Neural progenitor cell (in vitro differentiated cells): ENCODE results near the gene TENT4A. TPM values are rescaled to one million over a fixed set of nuclear protein-coding genes. Genes with fewer than 3 reads are reported as not detected.

Source experiments
- DNase-seq: peaks from one replicate; pipeline ENCODE4 v3.0.0-alpha.2; 2016; ENCODE audit warnings: low spot score
- H2AFZ ChIP-seq: fragments of 200-600 bp; sonication (generic); replicated peaks from 2 replicates; pipeline ENCODE4 v1.6.1; 2016; ENCODE audit warnings: antibody characterized with exemption
- H3F3A ChIP-seq: fragments of 200-600 bp; sonication (generic); 2 replicates; pipeline ENCODE4 v1.6.1; 2016; ENCODE audit warnings: antibody characterized with exemption, low read depth
- H3K27ac ChIP-seq: fragments of 200-600 bp; sonication (generic); 2 replicates; pipeline ENCODE4 v1.5.1; 2016; ENCODE audit warnings: mild to moderate bottlenecking
- H3K27me3 ChIP-seq: fragments of 200-600 bp; sonication (generic); 2 replicates; pipeline ENCODE4 v1.6.1; 2016; ENCODE audit warnings: mild to moderate bottlenecking, moderate library complexity
- H3K36me3 ChIP-seq: fragments of 200-600 bp; sonication (generic); 2 replicates; pipeline ENCODE4 v1.5.1; 2016
- H3K4me1 ChIP-seq: fragments of 200-600 bp; sonication (generic); 2 replicates; pipeline ENCODE4 v1.6.1; 2016; ENCODE audit warnings: mixed run types
- H3K4me2 ChIP-seq: fragments of 200-600 bp; sonication (generic); 2 replicates; pipeline ENCODE4 v1.6.1; 2016
- H3K4me3 ChIP-seq: fragments of 200-600 bp; sonication (generic); 2 replicates; pipeline ENCODE4 v1.5.1; 2016
- H3K79me2 ChIP-seq: fragments of 200-600 bp; sonication (generic); 2 replicates; pipeline ENCODE4 v1.6.1; 2016; ENCODE audit warnings: low read depth
- H3K9ac ChIP-seq: fragments of 200-600 bp; sonication (generic); 2 replicates; pipeline ENCODE4 v1.6.1; 2016
- H3K9me3 ChIP-seq: fragments of 200-600 bp; sonication (generic); 2 replicates; pipeline ENCODE4 v1.5.1; 2016; ENCODE audit warnings: low read depth
- H4K20me1 ChIP-seq: fragments of 200-600 bp; sonication (generic); 2 replicates; pipeline ENCODE4 v1.6.1; 2016; ENCODE audit warnings: low read depth
- H3K27ac Mint-ChIP-seq: 3 replicates; pipeline ENCODE4 v1.8.0; 2021; ENCODE audit warnings: mixed read lengths
- H3K27me3 Mint-ChIP-seq: 2 replicates; pipeline ENCODE4 v1.8.0; 2022; ENCODE audit warnings: low read depth, mild to moderate bottlenecking, inconsistent platforms, moderate library complexity, mixed read lengths; ENCODE audit not compliant: insufficient read depth
- H3K36me3 Mint-ChIP-seq: 3 replicates; pipeline ENCODE4 v1.8.0; 2021; ENCODE audit warnings: mixed read lengths
- H3K4me1 Mint-ChIP-seq: 3 replicates; pipeline ENCODE4 v1.8.0; 2021; ENCODE audit warnings: mixed read lengths
- H3K4me3 Mint-ChIP-seq: 3 replicates; pipeline ENCODE4 v1.8.0; 2021; ENCODE audit warnings: mild to moderate bottlenecking, moderate library complexity, mixed read lengths
- H3K9me3 Mint-ChIP-seq: 3 replicates; pipeline ENCODE4 v1.8.0; 2020; ENCODE audit warnings: mixed read lengths
- CTCF ChIP-seq: fragments of 200-600 bp; sonication (generic); IDR thresholded peaks from 2 replicates; pipeline ENCODE4 v1.5.1; 2017; ENCODE audit warnings: antibody characterized with exemption, mild to moderate bottlenecking
- EZH2 ChIP-seq: fragments of 200-600 bp; sonication (generic); IDR thresholded peaks from 2 replicates; pipeline ENCODE4 v1.6.1; 2017; ENCODE audit warnings: antibody characterized with exemption, mild to moderate bottlenecking, moderate library complexity
- EZH2phosphoT487 ChIP-seq: fragments of 200-600 bp; sonication (generic); IDR thresholded peaks from 2 replicates; pipeline ENCODE4 v1.6.1; 2017; ENCODE audit warnings: antibody characterized with exemption
- total RNA-seq: library from RNA; depleted of rRNA; stranded (reverse); fragments of >200 nt; gene quantifications from 2 replicates; pipeline ENCODE4 v1.2.3, GENCODE V29; 2015; ENCODE audit warnings: low replicate concordance

TENT4A gene
- total RNA-seq, 1 donor from 2014 or later = 20.9 TPM

GRCh38 chr5:6673031-6673430 lies 40.2 kb upstream of the TENT4A start:
- H3K27ac Mint-ChIP-seq = no peak overlapping the region
- Histone ChIP-seq H3K79me2 (no peaks in the 10 kb centered on the region), H3K4me2 (no peak overlapping the region), H3F3A (no peaks in the 10 kb centered on the region), H3K4me1 (no peaks in the 10 kb centered on the region), H3K27ac (no peak overlapping the region), H3K9me3 (no peaks in the 10 kb centered on the region), H4K20me1 (no peaks in the 10 kb centered on the region), H3K27me3 (no peaks in the 10 kb centered on the region), H3K9ac (no peak overlapping the region), H3K36me3 (no peaks in the 10 kb centered on the region), H2AFZ (no peak overlapping the region), H3K4me3 (no peak overlapping the region)
- DNase-seq = no peak
- peaks cover 30% of the 10 kb centered on the region for H3K36me3 Mint-ChIP-seq
- no peak overlapping the region for H3K4me3 Mint-ChIP-seq
- TF ChIP-seq CTCF (no peak), EZH2phosphoT487 (no peak), EZH2 (no peak)
- H3K9me3 Mint-ChIP-seq = peaks cover 12% of the 10 kb centered on the region
- H3K4me1 Mint-ChIP-seq = peaks cover 15% of the 10 kb centered on the region
- H3K27me3 Mint-ChIP-seq = no peaks in the 10 kb centered on the region

DNA sequence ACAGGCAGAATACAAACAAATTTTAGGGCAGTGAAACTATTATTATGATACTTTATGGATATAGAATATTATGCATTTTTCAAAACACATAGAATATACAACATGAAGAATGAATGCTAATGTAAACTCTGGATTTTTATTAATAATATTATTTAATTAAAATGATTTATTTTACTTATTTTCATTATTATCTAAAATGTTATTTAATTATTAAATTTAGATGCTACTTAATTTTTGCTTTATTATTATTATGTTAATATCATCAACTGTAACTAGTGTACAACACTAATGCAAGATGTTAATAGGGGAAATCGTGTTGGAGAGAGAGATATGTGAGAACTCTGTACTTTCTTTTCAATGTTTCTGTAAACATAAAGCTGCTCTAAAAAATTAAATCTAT lies 39.3 kb upstream of the TENT4A start:
- TF ChIP-seq EZH2phosphoT487 = no peak
- TF ChIP-seq CTCF = no peak
- no peak for TF ChIP-seq EZH2
- H3K4me3 ChIP-seq = no peak overlapping the region

GRCh38 chr5:6674421-6674820 lies 38.8 kb upstream of the TENT4A start:
- H3K79me2 ChIP-seq = no peaks in the 10 kb centered on the region
- no peaks in the 10 kb centered on the region for H3K9me3 ChIP-seq
- H3K36me3 ChIP-seq = no peaks in the 10 kb centered on the region
- no peaks in the 10 kb centered on the region for H3K27me3 Mint-ChIP-seq
- peaks cover 12% of the 10 kb centered on the region for H3K9me3 Mint-ChIP-seq
- no peak overlapping the region for H3K9ac ChIP-seq
- no peak overlapping the region for H2AFZ ChIP-seq
- no peaks in the 10 kb centered on the region for H3K4me1 ChIP-seq
- no peak overlapping the region for H3K4me3 Mint-ChIP-seq
- no peak overlapping the region for H3K27ac Mint-ChIP-seq
- H3K27ac ChIP-seq = no peak overlapping the region
- TF ChIP-seq EZH2 (no peak), CTCF (no peak), EZH2phosphoT487 (no peak)
- H3K4me2 ChIP-seq = no peak overlapping the region
- no peaks in the 10 kb centered on the region for H4K20me1 ChIP-seq
- DNase-seq = no peak
- H3K27me3 ChIP-seq = no peaks in the 10 kb centered on the region
- peaks cover 30% of the 10 kb centered on the region for H3K36me3 Mint-ChIP-seq
- no peaks in the 10 kb centered on the region for H3F3A ChIP-seq
- H3K4me1 Mint-ChIP-seq = peaks cover 10% of the 10 kb centered on the region
- no peak overlapping the region for H3K4me3 ChIP-seq

More for the DNA sequence above, 39.3 kb upstream of the TENT4A start:
- Mint-ChIP-seq H3K9me3 (peaks cover 12% of the 10 kb centered on the region), H3K27ac (no peak overlapping the region), H3K27me3 (no peaks in the 10 kb centered on the region), H3K4me3 (no peak overlapping the region), H3K4me1 (peaks cover 11% of the 10 kb centered on the region), H3K36me3 (peaks cover 30% of the 10 kb centered on the region)
- Histone ChIP-seq H3K27me3 (no peaks in the 10 kb centered on the region), H3K9ac (no peak overlapping the region), H3K4me1 (no peaks in the 10 kb centered on the region), H3K27ac (no peak overlapping the region), H3K9me3 (no peaks in the 10 kb centered on the region), H3K4me2 (no peak overlapping the region), H2AFZ (no peak overlapping the region), H3K79me2 (no peaks in the 10 kb centered on the region), H3K36me3 (no peaks in the 10 kb centered on the region), H4K20me1 (no peaks in the 10 kb centered on the region), H3F3A (no peaks in the 10 kb centered on the region)
- no peak for DNase-seq
